ENCODE results near the gene KCNK4. TPM values are rescaled to one million over a fixed set of nuclear protein-coding genes. Genes with fewer than 3 reads are reported as not detected.

Gene KCNK4
- total RNA-seq, 2 donors from 2014 or later: not detected

DNA sequence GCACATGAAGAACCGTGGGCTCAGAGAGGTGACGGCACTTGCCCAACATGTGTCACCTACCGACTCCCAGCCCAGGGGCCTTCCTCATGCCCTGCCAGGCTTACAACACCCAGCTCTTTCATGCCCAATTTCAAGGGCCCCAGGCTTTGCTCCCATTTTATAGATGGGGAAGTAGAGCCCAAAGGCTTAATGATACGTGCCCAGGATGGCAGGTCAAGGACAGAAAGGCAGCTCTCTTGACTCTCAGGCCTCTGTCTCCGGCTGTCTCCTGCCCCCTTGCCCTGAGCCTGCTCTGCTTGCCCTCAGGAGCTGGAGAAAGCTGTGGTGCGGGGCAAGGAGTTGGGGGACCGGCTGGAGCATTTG is 57.9 kb downstream of the KCNK4 start:
- Histone ChIP-seq H3K27ac (no peak overlapping the region), H3K36me3 (no peaks in the 10 kb centered on the region), H3K4me3 (no peak overlapping the region), H3K27me3 (no peaks in the 10 kb centered on the region), H3K9ac (ENCODE audit: low read depth in 2 of 2, low read length in 2 of 2) (no peak overlapping the region), H3K4me1 (no peaks in the 10 kb centered on the region), H3K9me3 (no peaks in the 10 kb centered on the region)
- no peak for DNase-seq
- intact Hi-C loops (cut with DNase I): no loop called here
- TF ChIP-seq, protein P1, sequence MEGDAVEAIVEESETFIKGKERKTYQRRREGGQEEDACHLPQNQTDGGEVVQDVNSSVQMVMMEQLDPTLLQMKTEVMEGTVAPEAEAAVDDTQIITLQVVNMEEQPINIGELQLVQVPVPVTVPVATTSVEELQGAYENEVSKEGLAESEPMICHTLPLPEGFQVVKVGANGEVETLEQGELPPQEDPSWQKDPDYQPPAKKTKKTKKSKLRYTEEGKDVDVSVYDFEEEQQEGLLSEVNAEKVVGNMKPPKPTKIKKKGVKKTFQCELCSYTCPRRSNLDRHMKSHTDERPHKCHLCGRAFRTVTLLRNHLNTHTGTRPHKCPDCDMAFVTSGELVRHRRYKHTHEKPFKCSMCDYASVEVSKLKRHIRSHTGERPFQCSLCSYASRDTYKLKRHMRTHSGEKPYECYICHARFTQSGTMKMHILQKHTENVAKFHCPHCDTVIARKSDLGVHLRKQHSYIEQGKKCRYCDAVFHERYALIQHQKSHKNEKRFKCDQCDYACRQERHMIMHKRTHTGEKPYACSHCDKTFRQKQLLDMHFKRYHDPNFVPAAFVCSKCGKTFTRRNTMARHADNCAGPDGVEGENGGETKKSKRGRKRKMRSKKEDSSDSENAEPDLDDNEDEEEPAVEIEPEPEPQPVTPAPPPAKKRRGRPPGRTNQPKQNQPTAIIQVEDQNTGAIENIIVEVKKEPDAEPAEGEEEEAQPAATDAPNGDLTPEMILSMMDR (IDR thresholded peaks at IDR 0.05): no peak

DNA sequence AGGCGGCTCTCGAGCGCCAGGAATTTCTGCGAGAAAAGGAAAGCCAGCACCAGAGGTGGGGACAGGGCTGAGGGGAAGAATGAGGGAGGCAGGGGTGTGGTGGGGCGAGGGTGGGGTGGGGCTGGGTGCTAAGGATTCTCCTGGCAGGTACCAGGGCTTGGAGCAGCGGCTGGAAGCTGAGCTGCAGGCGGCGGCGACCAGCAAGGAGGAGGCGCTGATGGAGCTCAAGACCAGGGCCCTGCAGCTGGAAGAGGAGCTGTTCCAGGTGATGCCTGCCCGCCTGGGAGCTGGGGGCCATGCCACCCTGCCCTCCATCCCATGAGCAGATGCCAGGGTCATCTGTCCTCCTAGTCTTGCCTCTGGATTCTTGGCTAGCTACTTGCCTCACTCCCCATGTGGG is 58.3 kb downstream of the KCNK4 start:
- no peak overlapping the region for H3K4me3 ChIP-seq
- no peak for DNase-seq
- no peaks in the 10 kb centered on the region for H3K4me1 ChIP-seq
- intact Hi-C loops (cut with DNase I): no loop called here
- TF ChIP-seq, protein P1 (IDR thresholded peaks at IDR 0.05): no peak
- H3K27me3 ChIP-seq: no peaks in the 10 kb centered on the region
- no peak overlapping the region for H3K9ac ChIP-seq (ENCODE audit: low read depth in 2 of 2, low read length in 2 of 2)
- no peaks in the 10 kb centered on the region for H3K36me3 ChIP-seq
- no peaks in the 10 kb centered on the region for H3K9me3 ChIP-seq
- no peak overlapping the region for H3K27ac ChIP-seq

Small RNA genes lying within 50 kb of the gene (microRNA-seq; reads per million reads assigned to microRNA genes)
- 1.7 reads per million for gene MIR7155

Other genes starting within 250 kb of the KCNK4 start
- gene MACROD1, start 125.2 kb upstream of the KCNK4 start, total RNA-seq: 10 to 100 TPM; 18.6 to 22.9 TPM
- gene STIP1, start 105.1 kb upstream of the KCNK4 start, total RNA-seq: 100 to 1,000 TPM in 1 of 2 donors, 10 to 100 TPM in 1; 95.5 to 232 TPM
- gene FERMT3, start 84.6 kb upstream of the KCNK4 start, total RNA-seq: 10 to 100 TPM; 10.9 to 16.6 TPM
- 10 to 100 TPM; 52.3 to 63.6 TPM for gene TRPT1, start 65.1 kb upstream of the KCNK4 start, total RNA-seq
- 100 to 1,000 TPM; 110 to 168 TPM for gene NUDT22, start 65.0 kb upstream of the KCNK4 start, total RNA-seq
- 10 to 100 TPM; 39.9 to 50.3 TPM for gene DNAJC4, start 60.8 kb upstream of the KCNK4 start, total RNA-seq
- gene VEGFB, start 56.7 kb upstream of the KCNK4 start, total RNA-seq: 10 to 100 TPM; 25.9 to 59.5 TPM
- gene FKBP2, start 50.2 kb upstream of the KCNK4 start, total RNA-seq: 100 to 1,000 TPM in 1 of 2 donors, 10 to 100 TPM in 1; 71.7 to 104 TPM
- gene PPP1R14B, start 44.4 kb upstream of the KCNK4 start, total RNA-seq: 100 to 1,000 TPM; 113 to 234 TPM
- gene PLCB3, start 39.8 kb upstream of the KCNK4 start, total RNA-seq: 100 to 1,000 TPM in 1 of 2 donors, 10 to 100 TPM in 1; 86.9 to 108 TPM
- 10 to 100 TPM; 86.0 to 89.6 TPM for gene BAD, start 6.6 kb upstream of the KCNK4 start, total RNA-seq
- 10 to 100 TPM; 36.0 to 58.8 TPM for gene GPR137, start 5.5 kb upstream of the KCNK4 start, total RNA-seq
- gene CATSPERZ, start 9.1 kb downstream of the KCNK4 start, total RNA-seq: under 1 TPM in 1 of 2 donors, not detected in 1; 0.56 TPM
- 100 to 1,000 TPM; 150 to 187 TPM for gene ESRRA, start 14.2 kb downstream of the KCNK4 start, total RNA-seq
- gene TRMT112, start 26.3 kb downstream of the KCNK4 start, total RNA-seq: 100 to 1,000 TPM in 1 of 2 donors, 10 to 100 TPM in 1; 75.9 to 184 TPM
- gene PRDX5, start 26.8 kb downstream of the KCNK4 start, total RNA-seq: 100 to 1,000 TPM; 301 to 425 TPM
- gene CCDC88B, start 48.9 kb downstream of the KCNK4 start, total RNA-seq: 10 to 100 TPM; 15.0 to 52.2 TPM
- gene RPS6KA4, start 67.9 kb downstream of the KCNK4 start, total RNA-seq: 10 to 100 TPM; 28.9 to 59.1 TPM